Pons (tissue), 1 donor: ENCODE measurements around the gene HIP1.
"Not testable (repeated sequence)": the region's sequence is repeated elsewhere in the genome, so short reads cannot be mapped to it uniquely, and the experiment has no call there.

Experiments
- DNase-seq: peaks from one replicate; pipeline ENCODE4 v3.0.0-alpha.2; 2016; ENCODE audit warnings: low spot score

The HIP1 gene

GRCh38 chr7:75712517-75713361, 26.0 kb downstream of the HIP1 start:
- no peak for DNase-seq

- DNase-seq = no peak
Measured at GRCh38 chr7:75711656-75712514, 26.9 kb downstream of the HIP1 start.

GRCh38 chr7:75711076-75711475, 27.7 kb downstream of the HIP1 start:
- no peak for DNase-seq

GRCh38 chr7:75704928-75705327, 33.8 kb downstream of the HIP1 start:
- DNase-seq = no peak

- no peak for DNase-seq
Measured at GRCh38 chr7:75702515-75702914, 36.2 kb downstream of the HIP1 start.

GRCh38 chr7:75699993-75700392, 38.7 kb downstream of the HIP1 start:
- no peak for DNase-seq

- no peak for DNase-seq
Measured at GRCh38 chr7:75698358-75698757, 40.4 kb downstream of the HIP1 start.

GRCh38 chr7:75696263-75697037, 42.3 kb downstream of the HIP1 start:
- no peak for DNase-seq

- no peak for DNase-seq
Measured at GRCh38 chr7:75694638-75695399, 43.9 kb downstream of the HIP1 start.

- not testable (repeated sequence) for DNase-seq
Measured at GRCh38 chr7:75693668-75694067, 45.1 kb downstream of the HIP1 start.

GRCh38 chr7:75691793-75692543, 46.8 kb downstream of the HIP1 start:
- no peak for DNase-seq

- no peak for DNase-seq
Measured at GRCh38 chr7:75690121-75690523, 48.6 kb downstream of the HIP1 start.

GRCh38 chr7:75689246-75690099, 49.3 kb downstream of the HIP1 start:
- DNase-seq = peak; percentile 28

GRCh38 chr7:75688200-75689136, 50.3 kb downstream of the HIP1 start:
- peak; percentile 94 for DNase-seq

GRCh38 chr7:75687246-75688088, 51.3 kb downstream of the HIP1 start:
- DNase-seq = peak; percentile 57

- DNase-seq = no peak
Measured at GRCh38 chr7:75686551-75686950, 52.2 kb downstream of the HIP1 start.

- not testable (repeated sequence) for DNase-seq
Measured at GRCh38 chr7:75682052-75682451, 56.7 kb downstream of the HIP1 start.

GRCh38 chr7:75679060-75679459, 59.7 kb downstream of the HIP1 start:
- DNase-seq = no peak
